DMS 273 (cell line): ENCODE data around the gene MYBPHL.
A peak's percentile ranks its signal among the peaks of the same experiment; 100 is the strongest.

Experiments
- DNase-seq: peaks from one replicate; lab custom pipeline; 2025; ENCODE audit not compliant: unreplicated experiment; lab: John Stamatoyannopoulos, UW

MYBPHL gene

GRCh38 chr1:109306832-109307273 is at the start of gene MYBPHL:
Gene MYBPHL (minus strand): TSS chr1:109307011. CDS start chr1:109306991, 20 bp downstream.
- no peak for DNase-seq

- no peak for DNase-seq
Measured at GRCh38 chr1:109356505-109356904, 49.7 kb upstream of the MYBPHL start.

GRCh38 chr1:109354929-109355328 is 48.1 kb upstream of the MYBPHL start:
- DNase-seq: no peak

- no peak for DNase-seq
Measured at GRCh38 chr1:109351457-109351856, 44.6 kb upstream of the MYBPHL start.

- no peak for DNase-seq
Measured at GRCh38 chr1:109350655-109351054, 43.8 kb upstream of the MYBPHL start.

- DNase-seq: no peak
Measured at GRCh38 chr1:109350182-109350581, 43.4 kb upstream of the MYBPHL start.

GRCh38 chr1:109347511-109347910 is 40.7 kb upstream of the MYBPHL start:
- DNase-seq: no peak

GRCh38 chr1:109341944-109342930 is 35.4 kb upstream of the MYBPHL start:
- DNase-seq: peak; percentile 18

- DNase-seq: no peak
Measured at GRCh38 chr1:109338608-109339007, 31.8 kb upstream of the MYBPHL start.

GRCh38 chr1:109338091-109338490 is 31.3 kb upstream of the MYBPHL start:
- DNase-seq: no peak

GRCh38 chr1:109335091-109335490 is 28.3 kb upstream of the MYBPHL start:
- DNase-seq: no peak

- DNase-seq: no peak
Measured at GRCh38 chr1:109331113-109331512, 24.3 kb upstream of the MYBPHL start.

GRCh38 chr1:109327285-109327684 is 20.5 kb upstream of the MYBPHL start:
- DNase-seq: no peak

GRCh38 chr1:109322974-109323373 is 16.2 kb upstream of the MYBPHL start:
- no peak for DNase-seq

GRCh38 chr1:109319114-109319513 is 12.3 kb upstream of the MYBPHL start:
- DNase-seq: no peak

- no peak for DNase-seq
Measured at GRCh38 chr1:109316506-109316905, 9.7 kb upstream of the MYBPHL start.

GRCh38 chr1:109315288-109315687 is 8.5 kb upstream of the MYBPHL start:
- DNase-seq: no peak

GRCh38 chr1:109314795-109315194 is 8.0 kb upstream of the MYBPHL start:
- DNase-seq: no peak

- DNase-seq: peak; percentile 93
Measured at GRCh38 chr1:109312978-109313775, 6.4 kb upstream of the MYBPHL start.

GRCh38 chr1:109312246-109312645 is 5.4 kb upstream of the MYBPHL start:
- peak; percentile 85 for DNase-seq

- no peak for DNase-seq
Measured at GRCh38 chr1:109309347-109309746, 2.5 kb upstream of the MYBPHL start.
